HL-60/S4 treated with phorbol 12-myristate 13-acetate at 8.2 ng/mL for 4 days and 3 days (cell line): ENCODE data around the gene RAD54L.
"Not testable (repeated sequence)": the region's sequence is repeated elsewhere in the genome, so short reads cannot be mapped to it uniquely, and the experiment has no call there.

Experiments
- in situ Hi-C: fragments of 300-500 bp; cut with MboI; formaldehyde crosslinking; loops from 2 replicates; pipeline ENCODE4 v1.15.0; 2022; ENCODE audit warnings: low sequenced_read_pairs

RAD54L gene

GRCh38 chr1:46238865-46239264 lies 8.7 kb upstream of the RAD54L start:
- in situ Hi-C loops, result not testable (repeated sequence)

DNA sequence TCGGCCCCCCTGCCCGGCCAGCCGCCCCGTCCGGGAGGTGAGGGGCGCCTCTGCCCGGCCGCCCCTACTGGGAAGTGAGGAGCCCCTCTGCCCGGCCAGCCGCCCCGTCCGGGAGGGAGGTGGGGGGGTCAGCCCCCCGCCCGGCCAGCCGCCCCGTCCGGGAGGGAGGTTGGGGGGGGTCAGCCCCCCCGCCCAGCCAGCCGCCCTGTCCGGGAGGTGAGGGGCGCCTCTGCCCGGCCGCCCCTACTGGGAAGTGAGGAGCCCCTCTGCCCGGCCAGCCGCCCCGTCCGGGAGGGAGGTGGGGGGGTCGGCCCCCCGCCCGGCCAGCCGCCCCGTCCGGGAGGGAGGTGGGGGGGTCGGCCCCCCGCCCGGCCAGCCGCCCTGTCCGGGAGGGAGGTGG lies 5.8 kb upstream of the RAD54L start:
- in situ Hi-C loops, result not testable (repeated sequence)

DNA sequence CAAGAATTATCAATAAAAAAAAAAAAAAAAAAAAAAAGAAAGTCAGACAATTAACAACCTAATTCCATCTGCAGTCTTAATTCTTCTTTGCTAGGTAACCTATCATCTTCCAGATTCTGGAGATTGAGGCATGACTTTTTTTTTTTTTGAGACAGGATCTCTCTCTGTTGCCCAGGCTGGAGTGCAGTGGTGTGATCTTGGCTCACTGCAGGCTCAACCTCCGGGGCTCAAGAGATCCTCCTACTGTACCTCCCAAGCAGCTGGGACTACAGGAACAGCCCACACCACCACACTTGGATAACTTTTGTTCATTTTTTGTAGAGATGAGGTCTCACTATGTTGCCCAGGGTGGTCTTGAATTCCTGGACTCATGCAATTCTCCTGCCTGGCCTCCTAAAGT lies 4.6 kb upstream of the RAD54L start:
- in situ Hi-C loops, result no loop called here

DNA sequence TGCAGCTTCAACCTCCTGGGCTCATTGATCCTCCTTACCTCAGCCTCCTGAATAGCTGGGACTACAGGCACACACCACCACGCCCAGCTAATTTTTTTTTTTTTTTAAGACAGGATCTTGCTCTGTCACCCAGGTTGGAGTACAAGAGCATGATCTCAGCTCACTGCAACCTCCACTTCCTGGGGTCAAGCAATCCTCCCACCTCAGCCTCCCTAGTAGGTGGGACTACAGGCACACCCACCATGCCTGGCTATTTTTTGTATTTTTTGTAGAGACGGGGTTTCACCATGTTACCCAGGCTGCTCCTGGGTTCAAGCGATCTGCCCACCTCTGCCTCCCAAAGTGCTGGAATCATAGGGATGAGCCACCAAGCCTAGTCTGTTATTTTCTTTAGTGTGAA lies 3.7 kb upstream of the RAD54L start:
- in situ Hi-C loops, result not testable (repeated sequence)

GRCh38 chr1:46244656-46245371 lies 2.7 kb upstream of the RAD54L start:
- in situ Hi-C loops, result no loop called here

DNA sequence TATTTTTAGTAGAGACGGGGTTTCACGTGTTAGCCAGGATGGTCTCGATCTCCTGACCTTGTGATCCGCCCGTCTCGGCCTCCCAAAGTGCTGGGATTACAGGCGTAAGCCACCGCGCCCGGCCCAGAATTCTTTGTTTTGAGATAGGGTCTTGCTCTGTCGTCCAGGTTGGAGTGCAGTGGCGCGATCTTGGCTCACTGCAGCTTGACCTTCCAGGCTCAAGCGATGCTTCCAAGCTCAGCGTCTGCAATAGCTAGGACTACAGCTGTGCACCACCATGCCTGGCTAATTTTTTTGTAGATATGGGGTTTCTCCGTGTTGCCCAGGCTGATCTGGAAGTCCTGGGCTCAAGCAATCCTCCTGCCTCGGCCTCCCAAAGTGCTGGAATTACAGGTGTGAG lies 1.4 kb upstream of the RAD54L start:
- in situ Hi-C loops, result not testable (repeated sequence)

- in situ Hi-C loops, result no loop called here
These were observed 771 bp upstream of the RAD54L start for GRCh38 chr1:46246548-46247435.

GRCh38 chr1:46248122-46248920 lies 758 bp downstream of the RAD54L start:
- in situ Hi-C loops, result no loop called here

GRCh38 chr1:46254668-46255067 lies 7.1 kb downstream of the RAD54L start:
- in situ Hi-C loops, result no loop called here

DNA sequence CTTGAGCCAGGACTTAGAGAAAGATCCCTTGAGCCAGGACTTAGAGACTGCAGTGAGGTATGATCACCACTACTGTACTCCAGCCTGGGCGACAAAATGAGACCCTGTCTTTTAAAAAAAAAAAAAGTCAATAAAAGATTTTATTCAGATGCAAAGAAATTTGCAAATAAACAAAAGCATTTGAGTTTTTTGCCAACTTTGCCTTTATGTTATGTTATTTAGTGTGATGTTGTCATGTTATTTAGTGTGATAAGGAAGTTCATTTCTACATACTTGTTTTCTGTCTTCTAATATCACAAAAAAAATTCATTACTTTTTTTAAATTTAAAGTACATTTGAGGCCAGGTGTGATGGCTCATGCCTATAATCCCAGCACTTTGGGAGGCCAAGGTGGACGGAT lies 9.0 kb downstream of the RAD54L start:
- in situ Hi-C loops, result no loop called here

- in situ Hi-C loops, result no loop called here
These were observed 14.9 kb downstream of the RAD54L start for GRCh38 chr1:46262508-46262907.

- in situ Hi-C loops, result no loop called here
These were observed 15.6 kb downstream of the RAD54L start for GRCh38 chr1:46263146-46263545.

DNA sequence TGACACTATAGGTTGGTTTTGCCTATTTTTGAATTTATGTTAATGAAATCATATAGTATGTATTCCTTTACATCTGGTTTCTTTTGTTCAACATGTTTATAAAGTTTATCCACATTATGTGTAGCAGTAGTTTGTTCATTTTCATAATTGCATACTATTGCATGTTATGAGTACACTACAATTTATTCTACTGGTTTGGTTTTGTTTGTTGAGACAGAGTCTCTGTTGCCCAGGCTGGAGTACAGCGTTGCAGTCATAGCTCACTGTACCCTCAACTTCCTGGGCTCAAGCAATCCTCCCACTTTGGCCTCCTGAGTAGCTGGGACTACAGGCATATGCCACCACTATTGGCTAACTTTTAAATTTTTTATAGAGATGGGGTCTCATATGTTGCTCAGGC lies 21.0 kb downstream of the RAD54L start:
- in situ Hi-C loops, result no loop called here

GRCh38 chr1:46274225-46275029 lies 26.9 kb downstream of the RAD54L start:
- in situ Hi-C loops, result no loop called here

- in situ Hi-C loops, result no loop called here
These were observed 27.4 kb downstream of the RAD54L start for GRCh38 chr1:46275030-46275337.

DNA sequence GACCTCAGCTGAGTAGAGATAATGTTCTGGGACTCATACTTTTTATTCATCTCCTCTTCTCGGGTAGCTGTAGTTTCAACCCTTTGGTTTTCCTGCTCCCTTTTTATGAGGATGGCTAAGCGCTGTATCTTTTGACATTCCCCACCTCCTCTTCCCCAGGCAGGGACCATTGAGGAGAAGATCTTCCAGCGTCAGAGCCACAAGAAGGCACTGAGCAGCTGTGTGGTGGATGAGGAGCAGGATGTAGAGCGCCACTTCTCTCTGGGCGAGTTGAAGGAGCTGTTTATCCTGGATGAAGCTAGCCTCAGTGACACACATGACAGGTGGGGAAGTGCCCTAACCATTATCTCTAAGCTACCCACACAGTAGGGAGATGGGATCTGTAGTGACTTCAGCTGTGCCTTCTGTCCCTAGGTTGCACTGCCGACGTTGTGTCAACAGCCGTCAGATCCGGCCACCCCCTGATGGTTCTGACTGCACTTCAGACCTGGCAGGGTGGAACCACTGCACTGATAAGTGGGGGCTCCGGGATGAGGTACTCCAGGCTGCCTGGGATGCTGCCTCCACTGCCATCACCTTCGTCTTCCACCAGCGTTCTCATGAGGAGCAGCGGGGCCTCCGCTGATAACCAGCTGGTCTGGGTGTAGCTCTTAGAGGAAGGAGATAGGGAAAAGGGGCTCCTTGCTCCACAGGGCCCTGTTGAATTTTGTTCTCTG lies 30.3 kb downstream of the RAD54L start:
- in situ Hi-C loops, result no loop called here

GRCh38 chr1:46278807-46279206 lies 31.2 kb downstream of the RAD54L start:
- in situ Hi-C loops, result no loop called here

DNA sequence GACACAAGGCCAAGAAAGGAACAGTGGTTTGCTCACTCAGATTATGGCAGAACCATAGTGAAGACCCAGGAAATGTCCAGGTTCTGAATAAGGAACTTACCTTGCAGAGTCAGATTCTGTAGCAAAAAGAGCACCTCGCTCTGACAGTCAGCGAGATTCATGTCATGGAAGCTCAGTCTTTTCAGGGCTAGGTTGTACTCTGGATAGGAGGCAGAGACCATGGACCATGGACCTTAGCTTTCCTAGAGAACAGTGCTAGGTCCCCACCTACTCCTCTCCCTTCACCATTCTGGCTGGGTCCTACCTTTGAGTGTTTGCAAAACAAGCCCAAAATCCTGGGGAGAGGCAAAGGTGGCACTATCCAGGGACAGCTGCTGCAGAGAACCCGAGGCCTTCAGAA lies 32.5 kb downstream of the RAD54L start:
- in situ Hi-C loops, result no loop called here

GRCh38 chr1:46281021-46281420 lies 33.5 kb downstream of the RAD54L start:
- in situ Hi-C loops, result no loop called here

- in situ Hi-C loops, result no loop called here
These were observed 36.5 kb downstream of the RAD54L start for GRCh38 chr1:46284058-46284457.
